ENCODE data around the gene ATG4A.

GRCh38 chrX:108162265-108162664, 70.7 kb downstream of the ATG4A start:
- no peak for TF ChIP-seq CTCF (IDR thresholded peaks at IDR 0.05; ENCODE audit: poor library complexity)
- no peak for TF ChIP-seq EZH2 (IDR thresholded peaks at IDR 0.05; ENCODE audit: borderline replicate concordance)
